Gastroesophageal sphincter (tissue), 4 donors: ENCODE results near the gene SCAF8. TPM values are rescaled to one million over a fixed set of nuclear protein-coding genes. Genes with fewer than 3 reads are reported as not detected.

Source experiments
- ATAC-seq: fragments of 150-250 bp; one replicate; pipeline ENCODE4 v1.9.1; 2016; ENCODE audit warnings: mild to moderate bottlenecking, moderate library complexity
- H3K27ac ChIP-seq, 4 donors: fragments of 200-600 bp; sonication (generic) in 3 of 4; 1 replicate in 3 of 4; 2 replicates in 1 of 4; pipeline ENCODE4 v1.5.1; 2016 to 2019
- H3K27me3 ChIP-seq: fragments of 200-600 bp; sonication (generic); one replicate; pipeline ENCODE4 v1.5.1; 2019
- H3K36me3 ChIP-seq, 2 donors: fragments of 200-600 bp; sonication (generic); one replicate each; pipeline ENCODE4 v1.5.1; 2019; ENCODE audit warnings: control low read depth in 1 of 2
- H3K4me1 ChIP-seq, 3 donors: fragments of 200-600 bp; sonication (generic); 1 replicate in 2 of 3; 2 replicates in 1 of 3; pipeline ENCODE4 v1.5.1; 2016 to 2019; ENCODE audit warnings: control low read depth in 2 of 3
- H3K4me3 ChIP-seq, 2 donors: fragments of 200-600 bp; sonication (generic); one replicate each; pipeline ENCODE4 v1.5.1; 2019; ENCODE audit warnings: mild to moderate bottlenecking in 1 of 2, moderate library complexity in 1 of 2
- H3K9me3 ChIP-seq, 3 donors: fragments of 200-600 bp; sonication (generic); one replicate each; pipeline ENCODE4 v1.5.1; 2017 to 2019; ENCODE audit warnings: control low read depth in 2 of 3
- CTCF ChIP-seq, 4 experiments: fragments of 200-600 bp in 2 of 4; fragments of 450-650 bp in 2 of 4; sonication (generic) in 1 of 4; IDR thresholded peaks; one replicate each; pipeline ENCODE4 v1.5.1; 2017 to 2019; ENCODE audit warnings: antibody characterized with exemption in 4 of 4, mild to moderate bottlenecking in 2 of 4, moderate library complexity in 2 of 4
- EP300 ChIP-seq: sonication (generic); formaldehyde crosslinking; IDR thresholded peaks from one replicate; pipeline ENCODE4 v1.6.1; 2017; ENCODE audit warnings: antibody characterized with exemption, mild to moderate bottlenecking
- POLR2A ChIP-seq, 2 donors: fragments of 450-650 bp; IDR thresholded peaks; one replicate each; pipeline ENCODE4 v1.6.1; 2017; ENCODE audit warnings: antibody characterized with exemption in 2 of 2, mild to moderate bottlenecking in 2 of 2, moderate library complexity in 1 of 2
- POLR2AphosphoS5 ChIP-seq: sonication (generic); formaldehyde crosslinking; IDR thresholded peaks from one replicate; pipeline ENCODE4 v1.6.1; 2017; ENCODE audit warnings: antibody characterized with exemption
- WGBS, 2 donors: methylation state at CpG; one replicate each; pipeline ENCODE4 v1.1.5; 2018; ENCODE audit warnings: low coverage in 1 of 2; 5-methylcytosine and 5-hydroxymethylcytosine counted together
- total RNA-seq, 4 donors: library from RNA; depleted of rRNA; stranded (reverse); fragments of >200 nt; gene quantifications; one replicate each; pipeline ENCODE4 v1.1.0, GENCODE V29; 2016

The SCAF8 gene
- total RNA-seq, 4 donors from 2014 or later = 38.5 to 56.8 (median 42.5) TPM

GRCh38 chr6:154785075-154785474, 51.9 kb downstream of the SCAF8 start:
- Histone ChIP-seq H3K27me3 (no peaks in the 10 kb centered on the region), H3K9me3 (no peaks in the 10 kb centered on the region), H3K4me1 (peaks cover 0 to 28% (median 0%) of the 10 kb centered on the region in 3 donors), H3K4me3 (no peak overlapping the region), H3K36me3 (peaks cover 0 to 33% of the 10 kb centered on the region in 2 donors), H3K27ac (no peak overlapping the region)
- WGBS, 2 donors = 88 to 96% methylated on average over 2 of the region's 2 CpGs
- no peak for ATAC-seq
- TF ChIP-seq POLR2AphosphoS5 (no peak), CTCF (IDR thresholded peaks at IDR 0.05) (no peak)

- H3K4me3 ChIP-seq = no peak overlapping the region
- peaks cover 0 to 23% of the 10 kb centered on the region in 2 donors for H3K36me3 ChIP-seq
- H3K9me3 ChIP-seq = no peaks in the 10 kb centered on the region
- no peaks in the 10 kb centered on the region for H3K27me3 ChIP-seq
- 92 to 96% methylated on average over 8 of the region's 9 CpGs for WGBS, 2 donors
- ATAC-seq = no peak
- peaks cover 0 to 30% (median 0%) of the 10 kb centered on the region in 3 donors for H3K4me1 ChIP-seq
- TF ChIP-seq CTCF (IDR thresholded peaks at IDR 0.05) (no peak), POLR2AphosphoS5 (no peak), POLR2A (IDR thresholded peaks at IDR 0.05) (no peak), EP300 (no peak)
- H3K27ac ChIP-seq = no peak overlapping the region
Observed at GRCh38 chr6:154786144-154786868, 53.1 kb downstream of the SCAF8 start.

- TF ChIP-seq CTCF (IDR thresholded peaks at IDR 0.05) = no peak
- no peak for TF ChIP-seq EP300
- no peak overlapping the region for H3K27ac ChIP-seq
- ATAC-seq = no peak
- H3K9me3 ChIP-seq = no peaks in the 10 kb centered on the region
- no peaks in the 10 kb centered on the region for H3K27me3 ChIP-seq
- H3K36me3 ChIP-seq = peaks cover 0 to 50% of the 10 kb centered on the region in 2 donors
- H3K4me1 ChIP-seq = peaks cover 0 to 29% (median 0%) of the 10 kb centered on the region in 3 donors
- WGBS, 2 donors = 64% methylated on average over 5 of the region's 5 CpGs
- no peak overlapping the region for H3K4me3 ChIP-seq
Observed at GRCh38 chr6:154791556-154792317, 58.5 kb downstream of the SCAF8 start.

- Histone ChIP-seq H3K4me1 (peaks cover 0 to 25% (median 0%) of the 10 kb centered on the region in 3 donors), H3K4me3 (no peak overlapping the region), H3K9me3 (no peaks in the 10 kb centered on the region), H3K27ac (no peak overlapping the region), H3K27me3 (no peaks in the 10 kb centered on the region), H3K36me3 (peaks cover 0 to 56% of the 10 kb centered on the region in 2 donors)
- TF ChIP-seq POLR2AphosphoS5 = no peak
- no peak for TF ChIP-seq CTCF (IDR thresholded peaks at IDR 0.05)
- TF ChIP-seq POLR2A (IDR thresholded peaks at IDR 0.05) = no peak
- TF ChIP-seq EP300 = no peak
- ATAC-seq = no peak
- WGBS, 2 donors = 74 to 85% methylated on average over 4 of the region's 4 CpGs
Observed at GRCh38 chr6:154792325-154792724, 59.1 kb downstream of the SCAF8 start.

- no peak for ATAC-seq
- Histone ChIP-seq H3K9me3 (no peaks in the 10 kb centered on the region), H3K27me3 (no peaks in the 10 kb centered on the region), H3K36me3 (peaks cover 0 to 61% of the 10 kb centered on the region in 2 donors), H3K4me1 (peaks cover 0 to 25% (median 0%) of the 10 kb centered on the region in 3 donors), H3K4me3 (no peak overlapping the region), H3K27ac (no peak overlapping the region)
- TF ChIP-seq CTCF (IDR thresholded peaks at IDR 0.05) (no peak), POLR2A (IDR thresholded peaks at IDR 0.05) (no peak), POLR2AphosphoS5 (no peak), EP300 (no peak)
- 76 to 77% methylated on average over 3 of the region's 3 CpGs for WGBS, 2 donors
Observed at GRCh38 chr6:154792761-154793160, 59.5 kb downstream of the SCAF8 start.
